Effector memory CD4-positive, alpha-beta T cell (primary cell): ENCODE data around the gene MANSC4.
A peak's percentile ranks its signal among the peaks of the same experiment; 100 is the strongest.

Source experiments
- DNase-seq, 3 donors: peaks; one replicate each; pipeline ENCODE4 v3.0.0-alpha.2; 2020
- H3K27ac ChIP-seq: 2 replicates; pipeline ENCODE4 v1.7.0; 2013; ENCODE audit warnings: mild to moderate bottlenecking, low read length, moderate library complexity; ENCODE audit not compliant: insufficient read depth, poor library complexity, severe bottlenecking
- H3K27me3 ChIP-seq: replicated peaks from 2 replicates; pipeline ENCODE4 v1.7.0; 2013; ENCODE audit warnings: mild to moderate bottlenecking, low read length; ENCODE audit not compliant: insufficient read depth, control insufficient read depth, poor library complexity, severe bottlenecking
- H3K36me3 ChIP-seq: 2 replicates; pipeline ENCODE4 v1.7.0; 2013; ENCODE audit warnings: mild to moderate bottlenecking, low read length, moderate library complexity; ENCODE audit not compliant: control insufficient read depth, insufficient read depth
- H3K4me1 ChIP-seq: 2 replicates; pipeline ENCODE4 v1.7.0; 2013; ENCODE audit warnings: low read length, mild to moderate bottlenecking; ENCODE audit not compliant: control insufficient read depth, insufficient read depth, poor library complexity, severe bottlenecking
- H3K4me3 ChIP-seq: 2 replicates; pipeline ENCODE4 v1.7.0; 2013; ENCODE audit warnings: low read length, low read depth, mild to moderate bottlenecking; ENCODE audit not compliant: insufficient read depth, poor library complexity, severe bottlenecking
- H3K9me3 ChIP-seq: 2 replicates; pipeline ENCODE4 v1.7.0; 2013; ENCODE audit warnings: mild to moderate bottlenecking, low read length, moderate library complexity; ENCODE audit not compliant: control insufficient read depth
- total RNA-seq, 3 donors: gene quantifications; one replicate each; lab custom pipeline; 2026; lab: John Stamatoyannopoulos, UW

The MANSC4 gene
- total RNA-seq = 0 to 0.52 (median 0.17) reads per million in 3 donors

DNA sequence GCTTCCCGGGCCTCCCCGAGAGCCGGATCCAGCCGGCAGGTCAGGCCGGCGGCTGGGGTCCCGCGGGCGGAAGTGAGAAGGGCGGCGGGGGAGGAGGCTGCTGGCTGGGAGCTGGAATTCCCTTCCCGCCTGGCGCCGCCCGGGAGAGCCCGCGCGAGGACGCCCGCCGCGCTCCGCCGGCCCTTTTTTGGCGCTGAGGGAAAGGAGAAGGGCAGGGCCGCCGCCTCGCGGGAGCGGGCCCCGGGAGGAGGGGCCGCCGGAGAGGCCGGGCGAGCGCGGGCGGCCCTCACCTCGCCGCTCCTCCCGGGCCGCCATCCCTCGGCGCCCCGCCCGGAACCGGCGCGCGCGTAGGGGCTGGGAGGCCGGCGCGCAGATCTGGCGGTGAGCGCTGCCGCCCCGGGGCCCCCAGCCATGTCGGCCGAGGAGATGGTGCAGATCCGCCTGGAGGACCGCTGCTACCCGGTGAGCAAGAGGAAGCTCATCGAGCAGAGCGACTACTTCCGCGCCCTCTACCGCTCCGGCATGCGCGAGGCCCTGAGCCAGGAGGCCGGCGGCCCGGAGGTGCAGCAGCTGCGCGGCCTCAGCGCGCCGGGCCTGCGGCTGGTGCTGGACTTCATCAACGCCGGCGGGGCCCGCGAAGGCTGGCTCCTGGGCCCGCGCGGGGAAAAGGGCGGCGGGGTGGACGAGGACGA, at the start of gene MANSC4, which contains the start of gene KLHL42:
TSS of gene MANSC4 (minus strand) at position 317 of the 692 bp plus-strand sequence. CDS start 8,960 bp downstream, outside the sequence.
TSS of gene KLHL42 (plus strand) at position 314 of the 692 bp plus-strand sequence. CDS start at position 412, 98 bp downstream.
- Histone ChIP-seq H3K36me3 (no peaks in the 10 kb centered on the region), H3K4me3 (peak within 1 kb of the TSS; percentile 78), H3K4me1 (peaks cover 17% of the 10 kb centered on the region), H3K27me3 (no peaks in the 10 kb centered on the region), H3K27ac (peak within 1 kb of the TSS; percentile 63), H3K9me3 (no peaks in the 10 kb centered on the region)
- peak; percentile 35 to 46 (median 42) for DNase-seq

DNA sequence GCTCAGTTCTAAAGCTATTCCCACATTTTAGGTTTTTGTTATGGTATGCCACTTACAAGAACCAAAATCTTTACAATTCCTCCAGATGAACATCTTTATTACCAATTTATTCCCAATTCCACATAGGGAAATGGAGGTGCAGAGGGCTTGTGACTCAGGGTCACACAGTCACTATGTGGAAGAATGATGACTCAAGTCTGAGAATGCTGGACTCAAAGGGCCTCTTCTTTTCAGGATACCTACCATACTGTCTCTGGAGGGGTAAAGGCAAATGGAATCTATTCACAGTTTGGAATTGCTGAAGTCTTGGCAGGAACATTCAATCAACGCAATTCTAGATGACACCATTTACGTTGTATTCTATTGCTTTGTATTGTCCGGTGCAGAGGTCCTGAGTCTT, 48.2 kb upstream of the MANSC4 start:
- Histone ChIP-seq H3K9me3 (no peaks in the 10 kb centered on the region), H3K4me1 (no peaks in the 10 kb centered on the region), H3K27ac (no peak overlapping the region), H3K27me3 (no peaks in the 10 kb centered on the region), H3K4me3 (no peak overlapping the region), H3K36me3 (no peaks in the 10 kb centered on the region)
- no peak for DNase-seq

DNA sequence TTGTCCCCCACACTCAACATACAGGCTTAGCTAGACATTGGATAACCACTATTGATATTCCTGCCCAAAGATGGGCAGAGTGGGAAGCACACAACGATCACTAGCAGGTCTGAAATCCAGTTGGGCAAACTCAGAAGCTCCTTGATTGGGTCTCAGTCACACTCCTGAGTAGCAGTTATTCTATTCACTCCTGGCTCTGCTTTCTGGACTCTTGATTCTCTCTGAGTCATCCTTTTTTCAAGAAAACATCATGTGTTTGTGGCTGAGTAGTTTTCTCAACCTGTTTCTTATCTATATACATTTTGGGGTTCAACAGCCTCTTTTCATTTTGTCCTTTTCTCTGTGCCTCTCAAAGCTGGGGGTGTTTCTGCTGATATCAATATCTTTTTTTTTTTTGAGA, 46.0 kb upstream of the MANSC4 start:
- peaks cover 6% of the 10 kb centered on the region for H3K4me1 ChIP-seq

DNA sequence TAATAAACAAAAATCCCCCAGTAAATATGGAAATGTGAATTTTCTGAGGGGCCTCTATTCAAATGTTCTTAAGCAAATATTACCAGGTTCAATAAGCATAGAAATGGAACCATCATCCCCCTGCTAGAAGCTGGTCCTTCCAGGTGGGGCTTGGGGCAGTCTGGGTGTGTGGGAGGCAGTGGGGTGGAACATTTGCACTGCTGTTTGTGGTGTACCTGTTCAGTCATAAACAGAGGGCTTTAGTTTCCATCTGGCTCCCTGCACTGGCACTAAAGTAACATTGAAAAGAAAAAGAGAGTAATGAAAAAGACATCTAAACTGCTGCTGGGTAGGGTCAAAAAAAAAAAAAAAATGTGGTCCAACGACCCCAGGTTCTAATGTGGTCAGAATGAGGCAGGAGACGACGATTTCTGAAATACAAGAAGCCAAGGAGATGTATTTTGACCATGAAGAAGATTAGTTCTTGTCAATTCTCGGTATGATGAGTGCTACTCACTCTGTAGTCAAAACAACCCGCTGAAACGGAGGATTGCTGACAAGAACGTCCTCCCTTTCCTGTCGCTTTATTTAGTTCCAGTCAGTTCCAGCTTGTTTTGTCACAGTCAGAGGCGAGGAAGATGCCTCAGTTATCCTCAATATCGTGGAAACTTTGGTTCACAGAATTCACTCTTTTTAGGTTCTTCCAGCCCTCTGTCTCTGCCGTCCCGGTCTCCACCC, 44.2 kb upstream of the MANSC4 start:
- Histone ChIP-seq H3K9me3 (no peaks in the 10 kb centered on the region), H3K4me1 (peaks cover 6% of the 10 kb centered on the region), H3K27ac (no peak overlapping the region), H3K4me3 (no peak overlapping the region), H3K36me3 (no peaks in the 10 kb centered on the region), H3K27me3 (no peaks in the 10 kb centered on the region)
- no peak for DNase-seq

More for the DNA sequence above, 46.0 kb upstream of the MANSC4 start:
- Histone ChIP-seq H3K27ac (no peak overlapping the region), H3K36me3 (no peaks in the 10 kb centered on the region), H3K9me3 (no peaks in the 10 kb centered on the region), H3K4me3 (no peak overlapping the region), H3K27me3 (no peaks in the 10 kb centered on the region)
- DNase-seq = no peak

DNA sequence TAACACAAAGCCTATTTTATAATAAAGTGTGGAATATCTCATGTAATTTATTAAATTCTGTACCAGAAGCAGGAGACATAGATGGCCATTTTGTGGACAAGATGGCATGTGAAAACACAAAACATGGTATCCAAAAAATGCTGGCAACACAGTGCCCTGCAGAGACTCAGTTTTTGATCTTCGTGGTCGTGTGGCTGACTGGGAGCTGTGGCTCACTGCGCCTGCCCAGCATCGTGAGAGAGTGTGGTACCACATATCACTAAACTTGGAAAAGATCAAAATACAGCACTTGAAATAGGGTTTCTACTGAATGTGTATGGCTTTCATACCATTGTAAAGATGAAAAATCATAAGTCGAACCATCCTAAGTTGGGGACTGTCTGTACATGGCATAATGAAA, 43.0 kb upstream of the MANSC4 start:
- Histone ChIP-seq H3K4me1 (peaks cover 6% of the 10 kb centered on the region), H3K27ac (no peak overlapping the region), H3K36me3 (no peaks in the 10 kb centered on the region), H3K27me3 (no peaks in the 10 kb centered on the region), H3K4me3 (no peak overlapping the region), H3K9me3 (no peaks in the 10 kb centered on the region)
- DNase-seq = no peak

DNA sequence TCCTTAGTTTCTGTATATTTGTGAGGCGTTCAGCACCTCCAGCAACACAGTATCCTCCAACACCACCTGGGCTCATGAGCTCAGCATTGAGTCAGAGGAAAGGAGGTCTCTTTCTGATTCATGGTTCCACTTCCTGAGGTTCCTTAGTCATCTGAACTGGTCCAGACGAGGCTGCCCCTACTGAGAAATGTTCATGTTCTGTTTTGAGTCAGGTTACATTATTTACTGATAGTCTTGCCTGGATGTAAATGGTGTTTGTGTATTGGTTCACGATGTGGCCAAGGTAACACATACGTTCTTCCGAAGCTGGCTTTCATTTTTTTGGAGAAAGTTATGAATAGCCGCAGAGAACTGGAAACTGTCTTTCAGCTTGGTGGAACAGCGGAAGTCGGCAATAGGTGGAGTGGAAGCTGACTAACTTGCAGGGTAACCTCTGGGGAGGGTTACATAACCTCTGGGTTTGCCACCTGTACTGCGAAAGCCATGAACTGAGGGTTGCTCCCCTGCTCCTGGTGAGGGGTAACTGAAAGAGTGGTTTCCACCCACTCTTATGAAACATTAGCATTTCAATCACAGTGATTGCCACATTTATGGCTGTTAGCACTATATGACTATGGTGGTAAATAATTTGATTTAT, 42.2 kb upstream of the MANSC4 start:
- peak; percentile 24 to 58 (median 47) for DNase-seq
- peak overlapping the region; percentile 23 for H3K4me3 ChIP-seq

DNA sequence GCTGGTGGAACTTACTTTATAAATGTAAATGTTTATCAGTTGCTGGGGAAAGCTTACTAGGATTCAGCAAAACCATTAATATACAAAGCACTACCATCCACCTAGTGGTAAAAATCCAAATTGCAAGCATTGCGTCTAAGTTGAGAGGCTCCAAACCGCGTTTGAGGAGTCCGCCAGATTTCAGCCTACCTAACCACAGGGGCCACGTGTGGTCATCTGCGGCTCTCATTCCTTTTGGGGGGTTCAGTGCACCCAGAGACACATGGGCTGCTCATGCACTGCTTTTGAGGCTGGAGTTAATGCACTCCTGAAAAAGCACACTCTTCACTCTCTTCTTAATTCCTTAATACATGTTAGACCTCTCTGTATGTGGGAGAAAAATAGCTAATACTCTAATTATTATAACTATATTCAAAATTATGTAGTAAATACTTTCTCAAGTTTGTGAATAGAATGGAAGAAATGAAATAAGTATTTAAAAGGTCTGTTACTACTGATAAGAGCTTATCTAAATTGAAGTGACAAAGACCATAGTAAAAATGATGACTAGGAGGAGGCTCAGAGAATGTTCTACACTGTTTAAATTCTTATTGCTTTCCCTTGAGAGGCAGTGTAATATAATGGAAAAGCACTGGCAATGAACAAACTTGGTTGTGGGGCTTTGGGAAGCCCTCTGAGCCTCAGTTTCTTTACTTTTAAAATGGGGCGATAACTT, 41.4 kb upstream of the MANSC4 start:
- Histone ChIP-seq H3K4me3 (peak overlapping the region; percentile 37), H3K27me3 (no peaks in the 10 kb centered on the region)
- peak in 2 of 3 donors; percentile 3 to 4 for DNase-seq

More for the DNA sequence above, 42.2 kb upstream of the MANSC4 start:
- Histone ChIP-seq H3K9me3 (no peaks in the 10 kb centered on the region), H3K27me3 (no peaks in the 10 kb centered on the region), H3K4me1 (peaks cover 6% of the 10 kb centered on the region), H3K36me3 (no peaks in the 10 kb centered on the region), H3K27ac (peak overlapping the region; percentile 44)

DNA sequence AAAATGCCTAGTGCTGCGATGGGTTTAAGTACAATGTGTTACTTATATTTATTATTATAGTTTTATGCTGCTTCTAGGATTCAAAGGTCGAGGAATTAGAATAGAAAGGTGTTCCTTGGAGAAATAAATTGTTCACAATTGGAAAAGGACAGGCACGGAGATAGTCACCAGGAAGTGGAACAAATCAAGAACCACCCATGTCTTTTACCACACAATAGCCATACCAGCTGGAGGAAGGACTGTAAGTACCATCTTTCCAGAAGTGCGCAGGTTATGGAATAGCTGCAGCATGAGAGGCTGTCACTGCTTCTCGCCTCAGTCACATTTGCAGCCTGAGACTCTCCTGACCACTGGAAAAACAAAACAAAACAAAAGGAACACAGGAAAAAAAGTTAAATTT, 40.5 kb upstream of the MANSC4 start:
- no peaks in the 10 kb centered on the region for H3K9me3 ChIP-seq
- no peak for DNase-seq
- no peak overlapping the region for H3K27ac ChIP-seq
- no peaks in the 10 kb centered on the region for H3K36me3 ChIP-seq
- no peak overlapping the region for H3K4me3 ChIP-seq
- peaks cover 6% of the 10 kb centered on the region for H3K4me1 ChIP-seq
- no peaks in the 10 kb centered on the region for H3K27me3 ChIP-seq

More for the DNA sequence above, 41.4 kb upstream of the MANSC4 start:
- Histone ChIP-seq H3K4me1 (peaks cover 6% of the 10 kb centered on the region), H3K27ac (peak overlapping the region; percentile 44), H3K9me3 (no peaks in the 10 kb centered on the region), H3K36me3 (no peaks in the 10 kb centered on the region)

DNA sequence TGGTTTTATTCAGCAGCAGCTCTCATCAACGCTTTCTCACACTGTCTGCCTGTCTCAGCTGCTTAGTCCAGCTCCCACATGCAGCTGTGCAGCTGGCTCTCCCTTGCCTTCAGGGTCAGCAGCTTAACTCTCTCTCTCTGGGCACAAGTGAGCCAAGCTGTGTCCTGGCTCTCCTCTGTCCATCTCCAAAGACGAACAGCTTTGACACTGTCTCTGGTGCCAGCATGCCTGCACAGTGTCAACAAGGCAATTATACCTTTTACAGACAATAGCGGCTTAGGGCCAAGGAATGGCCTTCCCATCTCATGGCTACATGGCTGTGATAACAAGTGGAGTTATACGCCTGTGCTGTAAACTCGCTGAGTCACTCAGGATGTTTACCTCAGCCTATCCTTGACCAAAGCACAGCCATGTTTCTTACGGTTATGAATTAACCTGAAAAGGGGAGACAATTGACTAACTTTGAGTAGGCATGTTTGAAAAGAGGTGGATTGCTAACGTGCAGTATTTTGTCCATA, 38.4 kb upstream of the MANSC4 start:
- Histone ChIP-seq H3K27me3 (no peaks in the 10 kb centered on the region), H3K4me1 (peaks cover 6% of the 10 kb centered on the region), H3K27ac (no peak overlapping the region), H3K4me3 (no peak overlapping the region), H3K36me3 (no peaks in the 10 kb centered on the region), H3K9me3 (no peaks in the 10 kb centered on the region)
- DNase-seq = no peak
